Neural progenitor cell (in vitro differentiated cells): ENCODE results near the gene ANK3.
A peak's percentile ranks its signal among the peaks of the same experiment; 100 is the strongest.

ENCODE experiments used
- CTCF ChIP-seq: fragments of 200-600 bp; sonication (generic); IDR thresholded peaks from 2 replicates; pipeline ENCODE4 v1.5.1; 2017; ENCODE audit warnings: antibody characterized with exemption, mild to moderate bottlenecking
- EZH2 ChIP-seq: fragments of 200-600 bp; sonication (generic); IDR thresholded peaks from 2 replicates; pipeline ENCODE4 v1.6.1; 2017; ENCODE audit warnings: antibody characterized with exemption, mild to moderate bottlenecking, moderate library complexity
- EZH2phosphoT487 ChIP-seq: fragments of 200-600 bp; sonication (generic); IDR thresholded peaks from 2 replicates; pipeline ENCODE4 v1.6.1; 2017; ENCODE audit warnings: antibody characterized with exemption

GRCh38 chr10:60141896-60142559, 247.6 kb downstream of the ANK3 start:
- TF ChIP-seq CTCF (peak; percentile 7), EZH2phosphoT487 (no peak), EZH2 (no peak)
